HS-27A (cell line): ENCODE results near the gene DOP1A.

Source experiments
- DNase-seq: peaks from one replicate; pipeline ENCODE4 v3.0.0-alpha.2; 2012; ENCODE audit warnings: low read depth, missing footprints

The DOP1A gene

DNA sequence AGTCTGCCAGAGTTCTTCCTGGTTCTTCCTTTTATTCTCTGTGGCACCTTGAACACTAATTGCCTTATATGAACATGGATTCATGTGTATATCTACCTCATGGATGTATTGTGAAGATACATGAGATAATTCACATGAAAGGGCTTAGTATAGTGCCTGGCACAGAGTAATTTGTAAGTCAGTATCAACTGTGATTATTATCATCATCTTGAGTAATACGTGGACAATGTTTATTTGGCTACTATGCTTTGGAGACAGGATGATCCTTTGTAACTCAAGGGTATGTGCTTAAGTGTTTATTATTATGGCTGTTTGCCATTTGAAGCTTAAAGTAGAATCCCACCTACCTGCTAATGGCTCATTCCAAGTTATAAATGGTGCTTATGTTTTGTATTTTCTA, 16.0 kb downstream of the DOP1A start:
- DNase-seq: no peak

DNA sequence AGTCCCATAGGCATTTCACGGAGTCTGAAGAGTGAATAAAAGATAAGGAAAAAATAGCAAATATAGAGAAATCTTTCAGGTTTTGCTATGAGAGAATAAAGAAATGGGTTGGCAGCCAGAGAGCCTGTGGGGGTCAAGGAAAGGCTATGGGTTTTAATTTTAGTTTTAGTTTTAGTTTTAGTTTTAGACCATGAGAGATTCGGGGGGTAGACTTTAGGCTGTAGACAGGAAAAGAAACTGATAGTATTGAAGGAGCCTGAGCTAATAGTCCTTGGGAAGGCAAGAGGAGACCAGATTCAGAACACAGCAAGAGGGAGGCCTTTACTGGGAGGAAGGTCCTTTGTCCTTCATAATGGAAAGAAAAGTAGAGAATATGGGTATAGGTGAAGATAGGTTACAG, 19.3 kb downstream of the DOP1A start:
- DNase-seq: no peak

DNA sequence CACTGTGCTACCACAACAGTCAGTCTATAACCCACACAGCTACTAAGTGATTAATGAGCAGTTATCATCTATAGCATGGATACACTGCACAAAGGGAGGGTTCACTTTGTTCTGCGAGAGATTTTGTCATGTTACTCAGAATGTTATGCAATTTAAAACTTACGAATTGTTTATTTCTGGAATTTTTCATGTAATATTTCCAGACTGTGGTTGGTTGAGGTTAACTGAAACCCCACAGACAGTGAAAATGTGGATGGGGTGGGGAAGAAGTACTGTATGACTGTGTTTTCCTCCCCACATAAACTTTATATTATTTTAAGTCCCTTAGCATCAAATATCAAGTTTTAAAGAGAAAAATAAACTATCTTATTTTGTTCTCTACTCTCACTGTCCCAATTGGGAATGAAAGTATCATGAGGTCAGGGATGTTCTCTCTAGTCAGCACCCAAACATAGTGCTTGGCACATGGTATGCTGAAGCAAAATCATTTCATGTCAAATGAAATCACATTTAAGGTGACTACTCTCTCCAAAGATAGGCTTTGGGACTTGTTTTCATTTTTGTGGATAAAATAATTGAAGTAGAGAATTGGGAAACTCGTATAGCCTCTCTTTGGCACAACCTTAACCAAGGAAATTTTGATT, 25.4 kb downstream of the DOP1A start:
- DNase-seq: no peak

DNA sequence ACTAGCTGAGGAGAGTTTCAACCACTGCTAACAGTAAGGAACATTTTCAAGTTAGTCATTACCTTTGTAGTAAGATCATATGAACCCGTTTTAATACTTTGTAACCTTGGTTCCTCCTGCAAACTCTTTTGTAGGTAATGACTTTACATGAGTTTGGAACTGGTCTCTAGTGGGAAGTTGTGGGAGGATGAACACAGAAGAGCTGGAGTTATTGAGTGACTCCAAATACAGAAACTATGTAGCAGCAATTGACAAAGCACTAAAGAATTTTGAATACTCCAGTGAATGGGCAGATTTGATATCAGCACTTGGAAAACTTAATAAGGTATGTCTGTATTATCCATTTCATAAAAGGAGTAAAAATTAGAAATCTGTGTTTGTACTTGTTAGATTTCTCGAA, 29.3 kb downstream of the DOP1A start:
- no peak for DNase-seq

DNA sequence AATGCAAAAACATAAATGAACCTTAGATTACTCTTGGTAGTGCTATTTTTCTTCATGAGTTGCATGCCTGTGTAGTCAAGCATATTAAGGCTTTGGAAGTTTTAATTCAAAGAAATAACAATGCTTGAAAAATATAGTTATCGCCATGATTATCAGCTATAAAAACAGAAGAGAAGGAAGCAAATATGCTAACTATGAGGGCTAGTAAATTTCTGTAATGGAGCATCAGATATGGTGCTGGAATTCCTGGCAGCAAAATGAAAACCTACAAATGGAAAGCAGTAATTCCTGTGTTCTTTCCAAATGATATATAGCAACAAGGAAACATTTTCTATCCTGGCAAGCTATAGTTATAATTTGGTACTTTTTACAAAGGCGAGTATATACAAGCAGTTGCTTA, 29.7 kb downstream of the DOP1A start:
- no peak for DNase-seq

DNA sequence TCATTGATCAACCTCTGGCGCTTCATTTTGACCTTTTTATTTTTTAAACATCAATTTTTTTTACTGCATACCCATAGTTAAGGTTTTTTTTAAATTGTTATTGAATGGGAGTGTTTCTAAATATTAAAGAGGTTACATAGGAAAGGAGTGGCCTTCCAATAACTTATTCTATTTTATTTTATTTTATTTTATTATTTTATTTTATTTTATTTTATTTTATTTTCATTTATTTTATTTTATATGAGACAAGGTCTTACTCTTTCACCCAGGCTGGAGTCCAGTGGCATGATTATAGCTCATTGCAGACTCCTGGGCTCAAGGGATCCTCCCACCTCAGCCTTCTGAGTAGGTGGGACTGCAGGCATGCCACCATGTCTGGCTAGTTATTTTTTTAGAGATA, 30.2 kb downstream of the DOP1A start:
- DNase-seq: no peak

DNA sequence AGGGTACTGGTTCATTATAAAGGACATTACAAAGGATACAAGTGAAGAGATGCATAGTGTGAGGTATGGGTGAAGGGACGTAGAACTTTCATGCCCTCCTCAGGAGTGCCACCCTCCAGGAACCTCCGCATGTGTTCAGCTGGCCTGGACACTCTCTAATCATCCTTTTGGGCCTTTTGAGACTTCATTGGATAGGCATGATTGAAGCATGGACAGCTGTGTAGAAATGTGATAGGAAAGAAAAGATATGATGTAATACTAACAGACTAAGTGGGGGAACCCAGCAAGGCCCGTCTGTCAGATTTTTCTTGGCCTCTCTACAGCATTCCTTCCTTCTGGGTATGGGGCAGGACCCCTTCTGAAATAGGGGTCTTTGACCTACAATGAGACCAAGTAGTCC, 31.1 kb downstream of the DOP1A start:
- no peak for DNase-seq

DNA sequence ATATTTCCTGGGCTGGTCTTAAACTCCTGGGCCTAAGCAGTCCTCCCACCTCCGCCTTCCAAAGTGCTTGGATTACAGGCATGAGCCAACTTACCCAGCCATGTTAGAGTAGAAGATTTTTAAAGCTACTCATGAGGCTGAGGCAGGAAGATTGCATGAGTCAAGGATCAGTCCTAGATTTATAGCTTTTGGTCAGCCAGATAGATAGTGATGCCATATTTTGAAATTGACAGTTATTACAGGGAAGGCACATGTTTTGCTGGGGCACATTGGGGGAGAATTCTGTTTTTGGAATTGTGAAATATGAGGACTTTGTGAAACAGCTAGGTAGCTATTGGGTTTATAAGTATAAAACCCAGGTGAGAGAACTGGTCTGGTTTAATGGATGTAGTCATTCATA, 40.9 kb downstream of the DOP1A start:
- DNase-seq: no peak

DNA sequence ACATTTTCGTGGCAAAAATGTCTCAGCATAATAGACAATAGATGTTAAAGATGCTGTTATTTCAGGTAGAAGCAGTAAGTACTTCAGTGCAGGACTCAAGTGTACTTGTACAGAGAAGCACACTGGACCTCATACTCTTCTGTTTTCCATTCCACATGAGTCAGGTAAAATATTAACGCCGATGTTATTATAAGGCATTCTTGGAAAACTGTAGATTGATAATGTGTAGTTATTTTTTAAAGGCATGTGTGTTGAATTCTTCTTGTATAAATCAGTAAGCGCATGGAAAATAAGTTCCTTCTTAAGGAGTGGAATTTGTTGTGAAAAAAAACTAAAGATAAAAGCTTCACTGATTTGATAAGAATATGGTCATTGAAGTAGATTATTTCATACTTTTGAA, 45.8 kb downstream of the DOP1A start:
- DNase-seq: no peak

DNA sequence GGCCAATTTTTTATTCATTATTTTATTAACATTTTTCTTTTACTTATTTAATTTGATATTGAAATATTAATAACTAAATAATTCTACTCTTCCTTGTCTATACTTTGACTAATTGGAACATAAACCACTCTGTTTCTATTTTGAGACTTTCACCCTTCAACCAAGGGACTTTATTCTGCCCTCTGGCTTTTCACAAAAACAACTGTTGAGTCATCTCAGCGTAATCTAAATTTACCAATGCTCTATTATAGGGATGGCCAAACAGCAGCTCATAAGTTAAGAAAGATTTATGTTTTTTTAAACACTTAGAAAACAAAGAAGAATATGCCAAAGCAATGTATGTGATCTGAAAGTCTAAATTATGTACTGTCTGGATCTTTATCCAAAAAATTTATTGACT, 46.7 kb downstream of the DOP1A start:
- DNase-seq: no peak

DNA sequence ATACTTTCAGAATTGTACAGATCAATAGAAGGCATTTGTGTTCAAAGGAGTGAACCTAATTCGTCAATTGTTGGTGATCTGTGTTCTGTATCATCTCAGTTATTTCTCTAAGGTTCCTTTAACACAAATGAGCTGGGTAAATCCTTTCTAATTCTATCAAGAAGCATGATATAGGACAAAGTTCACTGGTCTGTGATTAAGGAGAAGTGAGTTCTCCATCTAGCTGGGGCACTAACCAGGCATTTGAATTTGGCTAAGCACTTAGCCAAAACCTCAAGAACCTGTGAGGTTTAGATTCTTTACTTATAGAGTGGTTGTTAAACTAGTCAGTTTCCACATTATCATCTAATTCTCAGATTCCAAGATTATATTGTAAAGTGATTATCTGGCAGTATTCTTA, 50.3 kb downstream of the DOP1A start:
- no peak for DNase-seq

DNA sequence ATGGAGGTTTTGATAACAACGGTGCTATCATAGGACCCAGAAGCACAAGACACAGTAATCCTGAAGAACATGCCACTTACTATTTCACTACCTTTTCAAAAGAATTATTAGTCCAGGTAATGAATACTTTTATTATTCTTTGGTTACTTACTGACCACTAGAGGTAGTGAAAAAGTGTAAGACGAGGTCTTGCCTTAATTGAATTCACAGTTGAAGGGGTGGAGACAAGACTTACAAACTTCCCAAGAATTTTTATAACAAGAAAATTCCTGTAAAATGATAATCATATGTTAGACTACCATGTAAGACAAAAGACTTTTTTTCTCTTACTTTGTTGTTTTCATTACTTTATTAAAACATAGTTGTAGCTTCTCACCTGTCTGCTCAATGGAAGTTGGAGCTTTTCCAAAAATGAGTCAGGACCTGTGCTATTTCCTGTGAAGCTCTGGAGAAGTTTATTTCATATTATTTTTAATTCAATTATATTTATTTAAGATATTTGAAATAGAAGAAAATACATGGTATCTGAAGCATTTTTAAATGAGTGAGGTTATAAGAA, 52.4 kb downstream of the DOP1A start:
- no peak for DNase-seq

DNA sequence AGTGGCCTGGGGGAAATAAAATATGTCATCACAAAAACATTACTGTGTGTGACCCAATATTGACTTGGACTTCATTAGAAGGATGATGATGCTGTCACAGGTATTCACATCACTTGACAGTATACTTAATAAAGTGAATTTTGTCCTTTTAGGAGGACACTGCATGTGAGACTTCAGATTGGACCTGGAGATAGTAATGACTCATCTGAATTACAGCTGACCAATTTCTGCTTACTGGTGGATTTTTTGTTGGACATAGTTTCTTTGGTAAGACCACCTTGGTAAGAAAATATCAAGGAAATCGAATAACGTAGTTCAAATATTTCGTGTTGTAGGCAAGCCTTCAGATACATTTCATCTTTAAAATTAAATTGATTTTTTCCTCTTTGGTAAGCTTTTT, 57.1 kb downstream of the DOP1A start:
- DNase-seq: no peak

- DNase-seq: no peak
These were observed 58.0 kb downstream of the DOP1A start for GRCh38 chr6:83125425-83125824.

- no peak for DNase-seq
These were observed 58.8 kb downstream of the DOP1A start for GRCh38 chr6:83126223-83126622.

DNA sequence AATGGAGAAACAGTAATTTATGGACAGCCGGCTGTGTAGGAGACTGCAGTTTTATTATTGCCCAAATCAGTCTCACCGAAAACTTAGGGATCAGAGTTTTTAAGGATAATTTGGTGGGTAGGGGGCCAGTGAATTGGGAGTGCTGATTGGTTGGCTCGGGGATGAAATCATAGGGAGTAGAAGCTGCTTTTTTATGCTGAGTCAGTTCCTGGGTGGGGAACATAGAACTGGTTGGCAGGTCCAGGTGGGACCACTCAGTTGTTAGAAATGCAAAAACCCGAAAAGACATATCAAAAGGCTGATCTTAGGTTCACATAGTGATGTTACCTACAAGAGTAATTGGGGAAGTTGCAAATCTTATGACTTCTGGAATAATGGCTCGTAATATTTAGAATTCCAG, 59.3 kb downstream of the DOP1A start:
- no peak for DNase-seq

DNA sequence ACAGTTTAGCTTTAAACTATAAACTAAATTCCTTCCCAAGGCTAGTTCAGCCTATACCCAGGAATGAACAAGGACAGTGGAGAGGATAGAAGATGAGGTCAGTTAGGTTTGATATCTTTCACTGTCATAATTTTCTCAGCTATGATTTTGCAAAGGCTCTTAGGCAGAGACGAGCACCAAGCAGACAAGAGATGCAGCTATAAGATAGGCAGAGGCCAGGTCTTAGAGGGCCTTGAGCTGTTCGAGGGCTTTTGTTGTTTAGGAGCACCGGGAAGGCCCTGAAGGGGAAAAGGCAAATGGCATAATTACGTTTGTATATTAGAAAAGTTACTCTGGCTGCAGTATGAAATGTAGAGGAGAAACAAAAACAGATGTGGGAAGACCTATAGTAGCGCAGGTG, 59.8 kb downstream of the DOP1A start:
- DNase-seq: no peak

- no peak for DNase-seq
These were observed 60.5 kb downstream of the DOP1A start for GRCh38 chr6:83127976-83128375.

DNA sequence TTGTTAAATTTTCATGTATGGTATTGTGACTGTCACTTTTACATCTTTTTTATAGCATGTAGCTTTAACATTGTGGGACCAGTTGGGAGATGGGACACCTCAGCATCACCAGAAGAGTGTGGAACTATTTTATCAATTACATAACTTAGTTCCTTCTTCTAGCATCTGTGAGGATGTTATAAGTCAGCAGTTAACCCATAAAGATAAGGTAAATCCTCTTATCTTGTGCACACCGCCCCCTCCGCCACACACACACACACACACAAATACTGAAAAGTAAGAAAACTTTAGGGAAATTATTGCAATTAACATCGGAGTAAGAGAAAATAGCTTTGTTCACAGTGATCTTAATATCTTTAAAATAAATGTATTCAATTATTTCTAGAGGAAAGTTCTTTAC, 64.7 kb downstream of the DOP1A start:
- DNase-seq: no peak

DNA sequence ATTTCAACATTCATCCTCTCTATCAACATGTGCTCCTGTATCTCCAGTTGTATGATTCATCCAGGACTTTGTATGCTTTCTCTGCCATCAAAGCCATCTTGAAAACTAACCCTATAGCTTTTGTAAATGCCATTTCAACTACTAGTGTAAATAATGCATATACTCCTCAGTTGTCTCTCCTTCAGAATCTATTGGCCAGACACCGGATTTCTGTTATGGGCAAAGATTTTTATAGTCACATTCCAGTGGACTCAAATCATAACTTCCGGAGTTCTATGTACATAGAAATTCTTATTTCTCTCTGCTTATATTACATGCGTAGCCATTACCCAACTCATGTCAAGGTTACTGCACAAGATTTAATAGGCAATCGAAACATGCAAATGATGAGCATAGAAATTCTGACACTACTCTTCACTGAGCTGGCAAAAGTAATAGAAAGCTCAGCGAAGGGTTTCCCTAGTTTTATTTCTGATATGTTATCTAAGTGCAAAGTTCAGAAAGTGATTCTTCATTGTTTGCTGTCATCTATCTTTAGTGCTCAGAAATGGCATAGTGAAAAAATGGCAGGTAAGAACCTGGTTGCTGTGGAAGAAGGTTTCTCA, 70.7 kb downstream of the DOP1A start:
- DNase-seq: no peak

DNA sequence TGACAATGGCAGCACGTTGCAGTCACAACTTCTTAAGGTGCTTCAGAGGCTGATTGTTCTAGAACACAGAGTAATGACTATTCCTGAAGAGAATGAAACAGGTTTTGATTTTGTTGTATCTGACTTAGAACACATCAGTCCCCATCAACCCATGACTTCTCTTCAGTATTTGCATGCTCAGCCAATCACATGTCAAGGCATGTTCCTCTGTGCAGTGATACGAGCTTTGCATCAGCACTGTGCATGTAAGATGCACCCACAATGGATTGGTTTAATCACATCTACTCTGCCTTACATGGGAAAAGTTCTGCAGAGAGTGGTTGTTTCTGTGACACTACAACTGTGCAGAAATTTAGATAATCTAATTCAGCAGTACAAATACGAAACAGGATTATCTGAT, 71.3 kb downstream of the DOP1A start:
- DNase-seq: no peak

GRCh38 chr6:83151114-83151513, 83.6 kb downstream of the DOP1A start:
- no peak for DNase-seq

- DNase-seq: no peak
These were observed 85.4 kb downstream of the DOP1A start for GRCh38 chr6:83152913-83153312.

GRCh38 chr6:83153883-83154521, 86.5 kb downstream of the DOP1A start:
- no peak for DNase-seq
